Keratinocyte (primary cell): Measurements from ENCODE around the gene MAP7D2. TPM values are rescaled to one million over a fixed set of nuclear protein-coding genes. Genes with fewer than 3 reads are reported as not detected.

ENCODE experiments used
- DNase-seq: peaks from one replicate; pipeline ENCODE4 v3.0.0-alpha.2; 2011; ENCODE audit warnings: low read depth, missing footprints, low spot score
- FAIRE-seq: peaks from 2 replicates; lab custom pipeline; 2011; peaks lifted over from hg19 to GRCh38; lab: Jason Lieb, UNC
- H2AFZ ChIP-seq: 2 replicates; pipeline ENCODE4 v1.6.0; 2012; ENCODE audit warnings: low read length, control low read depth, inconsistent platforms; ENCODE audit not compliant: control insufficient read depth
- H3K27ac ChIP-seq: 2 replicates; pipeline ENCODE4 v1.5.1; 2011; ENCODE audit warnings: low read length; ENCODE audit not compliant: control insufficient read depth, insufficient read depth
- H3K27me3 ChIP-seq: 3 replicates; pipeline ENCODE4 v1.6.0; 2011; ENCODE audit warnings: low read length; ENCODE audit not compliant: control insufficient read depth, insufficient read depth; ENCODE audit errors: extremely low read depth
- H3K36me3 ChIP-seq, 2 experiments: 2 replicates in 1 of 2; 3 replicates in 1 of 2; pipeline ENCODE4 v1.5.1; 2011; ENCODE audit warnings: low read length in 2 of 2, mild to moderate bottlenecking in 1 of 2; ENCODE audit not compliant: control insufficient read depth in 2 of 2, insufficient read depth in 2 of 2; ENCODE audit errors: extremely low read depth in 1 of 2
- H3K4me1 ChIP-seq: 3 replicates; pipeline ENCODE4 v1.5.1; 2011; ENCODE audit warnings: low read length; ENCODE audit not compliant: control insufficient read depth, insufficient read depth; ENCODE audit errors: extremely low read depth
- H3K4me2 ChIP-seq: 3 replicates; pipeline ENCODE4 v1.6.0; 2011; ENCODE audit warnings: low read depth, low read length; ENCODE audit not compliant: control insufficient read depth, insufficient read depth; ENCODE audit errors: extremely low read depth
- H3K4me3 ChIP-seq, 3 experiments: fragments of 200-600 bp in 1 of 3; sonication (generic) in 1 of 3; 2 replicates in 2 of 3; 3 replicates in 1 of 3; pipeline ENCODE4 v1.5.1; 2011 to 2016; ENCODE audit warnings: low read length in 3 of 3, mild to moderate bottlenecking in 3 of 3, control low read depth in 2 of 3, inconsistent platforms in 1 of 3, low read depth in 1 of 3, mixed read lengths in 1 of 3, mixed run types in 1 of 3, moderate library complexity in 1 of 3; ENCODE audit not compliant: control insufficient read depth in 2 of 3, insufficient read depth in 2 of 3; ENCODE audit errors: extremely low read depth in 1 of 3
- H3K79me2 ChIP-seq: 2 replicates; pipeline ENCODE4 v1.6.0; 2012; ENCODE audit warnings: low read length; ENCODE audit not compliant: control insufficient read depth, insufficient read depth
- H3K9ac ChIP-seq: 3 replicates; pipeline ENCODE4 v1.6.0; 2011; ENCODE audit warnings: low read length; ENCODE audit not compliant: control insufficient read depth, insufficient read depth; ENCODE audit errors: extremely low read depth
- H3K9me1 ChIP-seq: 3 replicates; pipeline ENCODE4 v1.6.0; 2011; ENCODE audit warnings: low read length; ENCODE audit not compliant: control insufficient read depth, insufficient read depth; ENCODE audit errors: extremely low read depth
- H3K9me3 ChIP-seq: 2 replicates; pipeline ENCODE4 v1.5.1; 2012; ENCODE audit warnings: low read depth, low read length; ENCODE audit not compliant: control insufficient read depth
- H4K20me1 ChIP-seq: 3 replicates; pipeline ENCODE4 v1.6.0; 2011; ENCODE audit warnings: low read length; ENCODE audit not compliant: control insufficient read depth, insufficient read depth; ENCODE audit errors: extremely low read depth
- CTCF ChIP-seq, 3 experiments: IDR thresholded peaks in 1 of 3; conservative IDR thresholded peaks in 1 of 3; optimal IDR thresholded peaks in 1 of 3; 2 replicates in 2 of 3; 3 replicates in 1 of 3; pipeline versions ENCODE3 to v1.5.1; 2011; ENCODE audit warnings: low read length in 3 of 3, mild to moderate bottlenecking in 3 of 3, moderate library complexity in 2 of 3, control low read depth in 1 of 3, inconsistent platforms in 1 of 3; ENCODE audit not compliant: insufficient read depth in 2 of 3; ENCODE audit errors: extremely low read depth in 1 of 3
- EZH2 ChIP-seq: IDR thresholded peaks from one replicate; pipeline ENCODE4 v1.6.1; 2012; ENCODE audit warnings: inconsistent platforms, mild to moderate bottlenecking, low read length, moderate library complexity
- dilution Hi-C: fragments of 300-500 bp; cut with MboI; formaldehyde crosslinking; loops from one replicate; pipeline ENCODE4 v1.7.0; 2020; ENCODE audit warnings: low sequenced_read_pairs; ENCODE audit not compliant: extremely low pct_ligation_motif_present
- polyA plus RNA-seq, 5 experiments: library from polyadenylated mRNA; depleted of rRNA in 3 of 5; stranded (reverse) in 3 of 5; stranded (forward) in 1 of 5; unstranded in 1 of 5; fragments of >200 nt; gene quantifications; 1 replicate in 1 of 5; 2 replicates in 3 of 5; 3 replicates in 1 of 5; pipeline versions ENCODE4 v1.2.1 to v1.2.3, GENCODE V29; 2011 to 2012; ENCODE audit warnings: missing spikeins in 2 of 5, low read depth in 1 of 5, low replicate concordance in 1 of 5

Gene MAP7D2
- polyA plus RNA-seq, 1 donor (not counting 4 experiments of a cell fraction or from before 2014, with no cell fraction given) = 0.76 TPM

GRCh38 chrX:20130357-20130756, 13.7 kb upstream of the MAP7D2 start:
- H3K9me3 ChIP-seq = no peaks in the 10 kb centered on the region
- H3K9me1 ChIP-seq = no peaks in the 10 kb centered on the region
- DNase-seq (no peak), FAIRE-seq (no peak)
- no peak overlapping the region for H3K4me2 ChIP-seq
- peaks cover 2% of the 10 kb centered on the region for H4K20me1 ChIP-seq
- H3K4me3 ChIP-seq = no peak overlapping the region
- no peak overlapping the region for H3K27ac ChIP-seq
- H3K36me3 ChIP-seq = peaks cover 8 to 33% of the 10 kb centered on the region in 2 experiments
- no peak for TF ChIP-seq EZH2
- no peak for TF ChIP-seq CTCF (optimal IDR thresholded peaks at IDR 0.05 in 1 of 3, IDR thresholded peaks at IDR 0.05 in 1 of 3, conservative IDR thresholded peaks at IDR 0.05 in 1 of 3; ENCODE audit: extremely low read depth in 1 of 3, insufficient read depth in 2 of 3, low read length in 3 of 3)
- dilution Hi-C loops = no loop called here
- no peak overlapping the region for H2AFZ ChIP-seq
- H3K4me1 ChIP-seq = peaks cover 4% of the 10 kb centered on the region
- H3K9ac ChIP-seq = no peak overlapping the region
- H3K79me2 ChIP-seq = peaks cover 7% of the 10 kb centered on the region
- H3K27me3 ChIP-seq = no peaks in the 10 kb centered on the region

GRCh38 chrX:20129547-20129946, 12.8 kb upstream of the MAP7D2 start:
- H4K20me1 ChIP-seq = peaks cover 2% of the 10 kb centered on the region
- H3K27ac ChIP-seq = no peak overlapping the region
- no peak overlapping the region for H3K4me3 ChIP-seq
- dilution Hi-C loops = no loop called here
- H3K9me3 ChIP-seq = no peaks in the 10 kb centered on the region
- no peak overlapping the region for H3K4me2 ChIP-seq
- peaks cover 4% of the 10 kb centered on the region for H3K79me2 ChIP-seq
- no peaks in the 10 kb centered on the region for H3K27me3 ChIP-seq
- no peaks in the 10 kb centered on the region for H3K9me1 ChIP-seq
- no peak for TF ChIP-seq CTCF (optimal IDR thresholded peaks at IDR 0.05 in 1 of 3, IDR thresholded peaks at IDR 0.05 in 1 of 3, conservative IDR thresholded peaks at IDR 0.05 in 1 of 3; ENCODE audit: extremely low read depth in 1 of 3, insufficient read depth in 2 of 3, low read length in 3 of 3)
- TF ChIP-seq EZH2 = no peak
- peaks cover 4% of the 10 kb centered on the region for H3K4me1 ChIP-seq
- peaks cover 6 to 39% of the 10 kb centered on the region in 2 experiments for H3K36me3 ChIP-seq
- DNase-seq (no peak), FAIRE-seq (no peak)
- H3K9ac ChIP-seq = no peak overlapping the region
- H2AFZ ChIP-seq = no peak overlapping the region
